C4-2B (cell line): Measurements from ENCODE around the gene KSR2.

ENCODE experiments used
- CTCF ChIP-seq: fragments of 450-650 bp; conservative IDR thresholded peaks from 2 replicates; pipeline ENCODE4 v1.5.1; 2017; ENCODE audit warnings: mild to moderate bottlenecking
- ZFX ChIP-seq: fragments of 450-650 bp; IDR thresholded peaks from 2 replicates; pipeline ENCODE4 v1.6.1; 2017

- TF ChIP-seq CTCF (no peak), ZFX (no peak)
These were observed 190.1 kb downstream of the KSR2 start for GRCh38 chr12:117778656-117779055.
